HuH-7 (cell line): ENCODE measurements around the gene OR6C76.
"Not testable (repeated sequence)": the region's sequence is repeated elsewhere in the genome, so short reads cannot be mapped to it uniquely, and the experiment has no call there.

Experiments
- DNase-seq: peaks from one replicate; pipeline ENCODE4 v3.0.0; 2011; ENCODE audit warnings: low spot score

The OR6C76 gene

DNA sequence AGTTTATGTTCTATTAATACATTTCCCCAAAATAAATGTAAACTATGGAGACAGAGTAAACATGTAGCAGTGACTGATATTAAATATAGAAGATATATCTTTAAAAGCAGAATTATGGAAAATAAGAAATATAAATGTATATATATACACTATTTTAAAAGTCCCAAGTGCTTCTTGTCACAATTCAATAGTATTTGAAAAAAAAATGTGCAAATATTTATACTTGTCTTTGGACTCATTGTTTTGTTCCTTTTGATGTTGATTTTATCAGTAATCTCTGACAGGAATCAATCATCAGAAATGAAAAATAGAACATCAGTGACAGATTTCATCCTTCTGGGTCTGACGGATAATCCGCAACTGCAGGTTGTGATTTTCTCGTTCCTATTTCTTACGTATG, at the start of gene OR6C76:
TSS of gene OR6C76 (plus strand) at position 301 of the 400 bp plus-strand sequence. CDS start at position 301, 0 bp downstream.
- DNase-seq = no peak

DNA sequence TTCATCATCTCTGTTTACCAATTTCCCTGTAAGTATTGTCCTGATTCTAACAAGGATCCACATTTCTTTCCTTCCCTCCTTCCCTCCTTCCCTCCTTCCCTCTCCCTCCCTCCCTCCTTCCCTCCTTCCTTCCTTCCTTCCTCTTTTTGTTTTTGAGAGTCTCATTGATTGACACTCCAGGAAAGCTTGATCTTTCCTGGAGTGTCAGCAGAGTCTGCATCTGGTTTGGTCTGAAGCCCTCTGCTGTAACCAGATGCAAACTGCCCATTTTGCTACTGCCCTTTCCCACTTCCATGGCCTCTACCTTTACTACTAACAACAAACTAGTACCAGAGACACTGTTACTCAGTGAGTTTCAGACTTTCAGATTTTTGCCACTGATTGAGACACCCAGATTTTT, 40.2 kb upstream of the OR6C76 start:
- DNase-seq = no peak

DNA sequence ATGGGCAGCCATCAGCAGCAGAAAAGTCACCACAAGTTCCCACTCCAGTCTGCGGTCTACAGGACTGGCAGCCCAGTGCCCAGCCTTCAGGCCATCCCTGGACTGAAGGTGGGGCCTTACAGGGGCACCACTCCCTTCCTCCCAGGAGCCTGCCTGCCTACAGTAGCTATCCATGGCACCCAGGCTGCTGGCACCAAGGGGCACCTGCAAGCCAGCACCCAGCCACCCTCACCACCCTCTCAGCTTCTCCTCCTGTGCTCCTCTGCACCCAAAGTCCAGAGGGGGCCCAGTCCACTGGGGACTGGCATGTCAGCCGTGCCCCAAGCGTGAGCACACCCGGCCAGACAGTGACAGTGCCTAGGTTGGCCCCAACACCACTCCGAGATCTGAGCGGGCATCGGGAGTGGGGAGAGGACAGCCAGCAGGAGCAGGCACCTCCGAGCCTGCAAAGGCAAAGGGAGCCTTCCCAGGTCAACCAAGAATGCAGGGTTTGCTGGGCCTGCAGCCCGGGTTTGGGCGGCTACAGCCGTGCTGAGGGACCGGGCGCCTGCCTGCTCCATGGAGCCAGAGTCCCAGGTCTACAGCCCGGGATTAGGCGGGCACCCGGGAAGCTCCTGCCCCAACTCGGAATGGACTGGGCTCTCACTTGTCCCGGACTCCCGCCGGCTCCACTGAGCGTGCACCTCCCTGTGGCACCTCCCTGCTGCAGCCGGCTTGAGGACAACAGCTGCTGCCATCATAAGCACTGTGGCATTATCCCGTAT, 33.8 kb upstream of the OR6C76 start:
- DNase-seq = no peak

DNA sequence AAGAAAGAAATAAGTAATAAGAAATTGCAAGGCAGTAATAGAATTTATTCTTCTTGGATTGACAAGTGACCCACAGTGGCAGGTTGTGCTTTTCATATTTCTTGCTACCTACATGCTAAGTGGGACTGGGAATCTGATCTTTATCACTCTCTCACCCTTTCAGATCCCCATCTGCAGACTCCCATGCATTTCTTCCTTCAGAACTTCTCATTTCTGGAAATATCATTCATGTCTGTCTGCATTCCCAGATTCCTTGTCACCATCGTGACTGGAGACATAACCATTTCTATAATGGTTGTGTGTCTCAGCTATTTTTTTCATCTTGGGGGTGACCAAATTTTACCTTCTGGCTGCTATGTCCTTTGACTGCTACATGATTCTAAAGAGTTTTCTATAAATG, 29.7 kb upstream of the OR6C76 start:
- no peak for DNase-seq

DNA sequence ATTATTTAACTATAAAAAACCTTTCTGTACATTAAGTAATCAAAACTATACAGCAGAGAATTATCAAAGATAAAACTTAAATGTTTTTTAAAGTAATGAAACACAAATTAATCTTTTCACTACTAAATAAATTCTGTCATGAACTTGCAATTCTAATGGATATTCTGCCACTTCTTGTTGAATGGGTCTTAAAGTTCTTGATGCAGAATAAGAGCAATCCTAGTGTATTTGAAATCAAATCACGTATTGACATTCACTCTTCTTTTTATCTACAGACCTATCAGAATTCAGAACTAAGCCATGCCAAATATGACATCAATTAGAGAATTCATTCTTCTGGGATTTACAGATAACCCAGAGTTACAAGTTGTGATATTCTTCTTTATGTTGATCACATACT, 25.8 kb upstream of the OR6C76 start, which contains the start of gene OR6C65:
TSS of gene OR6C65 (plus strand) at position 301 of the 400 bp plus-strand sequence. CDS start at position 301, 0 bp downstream.
- no peak for DNase-seq

DNA sequence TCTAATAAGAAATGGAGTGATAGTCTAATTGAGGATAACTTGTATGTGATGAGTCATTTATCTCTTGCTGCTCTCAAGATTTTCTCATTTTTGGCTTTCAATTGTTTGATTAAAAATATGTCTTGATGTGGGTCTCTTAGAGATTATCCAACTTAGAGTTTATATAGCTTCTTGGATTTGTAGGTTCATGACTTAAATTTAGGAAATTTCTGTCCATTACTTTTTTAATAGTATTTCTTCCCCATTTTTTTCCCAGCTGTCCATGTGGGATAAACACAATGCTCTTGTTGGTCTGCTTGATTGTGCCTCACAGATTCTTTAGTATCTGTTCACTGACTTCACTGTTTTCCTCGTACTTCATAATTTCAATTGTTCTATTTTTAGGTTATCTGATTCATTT, 18.2 kb upstream of the OR6C76 start:
- no peak for DNase-seq

DNA sequence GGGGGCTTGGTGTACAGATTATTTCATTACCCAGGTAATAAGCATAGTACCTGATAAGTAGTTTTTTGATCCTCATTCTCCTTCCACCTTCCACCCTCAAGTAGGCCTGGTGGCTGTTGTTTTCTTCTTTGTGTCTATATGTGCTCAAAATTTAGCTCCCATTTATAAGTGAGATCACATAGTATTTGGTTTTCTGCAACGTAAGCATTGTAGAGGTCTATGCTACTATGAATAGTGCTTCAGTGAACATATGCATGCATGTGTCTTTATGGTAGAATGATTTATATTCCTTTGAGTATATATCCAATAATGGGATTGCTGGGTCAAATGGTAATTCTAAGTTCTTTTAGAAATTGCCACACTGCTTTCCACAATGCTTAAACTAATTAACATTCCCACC, 16.9 kb upstream of the OR6C76 start:
- not testable (repeated sequence) for DNase-seq

DNA sequence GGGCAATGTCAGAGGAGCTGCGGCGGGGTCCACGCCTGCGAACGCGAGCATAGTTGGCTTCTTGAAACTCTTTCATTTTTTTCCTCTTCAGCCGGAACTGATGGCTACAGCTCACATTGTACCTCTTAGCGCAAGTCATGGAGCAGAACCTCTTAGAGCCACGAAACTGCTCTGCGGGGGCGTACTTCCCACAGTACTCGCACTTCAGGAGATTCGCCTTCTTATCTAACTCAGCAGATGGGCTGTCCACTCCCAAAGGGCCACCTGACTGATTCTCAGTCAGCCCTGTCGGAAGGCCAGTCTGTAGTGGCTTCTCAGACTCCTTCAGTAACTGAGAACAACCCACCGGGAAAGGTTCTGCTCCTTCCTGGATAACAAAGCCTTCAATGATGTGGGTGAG, 13.9 kb upstream of the OR6C76 start:
- not testable (repeated sequence) for DNase-seq

DNA sequence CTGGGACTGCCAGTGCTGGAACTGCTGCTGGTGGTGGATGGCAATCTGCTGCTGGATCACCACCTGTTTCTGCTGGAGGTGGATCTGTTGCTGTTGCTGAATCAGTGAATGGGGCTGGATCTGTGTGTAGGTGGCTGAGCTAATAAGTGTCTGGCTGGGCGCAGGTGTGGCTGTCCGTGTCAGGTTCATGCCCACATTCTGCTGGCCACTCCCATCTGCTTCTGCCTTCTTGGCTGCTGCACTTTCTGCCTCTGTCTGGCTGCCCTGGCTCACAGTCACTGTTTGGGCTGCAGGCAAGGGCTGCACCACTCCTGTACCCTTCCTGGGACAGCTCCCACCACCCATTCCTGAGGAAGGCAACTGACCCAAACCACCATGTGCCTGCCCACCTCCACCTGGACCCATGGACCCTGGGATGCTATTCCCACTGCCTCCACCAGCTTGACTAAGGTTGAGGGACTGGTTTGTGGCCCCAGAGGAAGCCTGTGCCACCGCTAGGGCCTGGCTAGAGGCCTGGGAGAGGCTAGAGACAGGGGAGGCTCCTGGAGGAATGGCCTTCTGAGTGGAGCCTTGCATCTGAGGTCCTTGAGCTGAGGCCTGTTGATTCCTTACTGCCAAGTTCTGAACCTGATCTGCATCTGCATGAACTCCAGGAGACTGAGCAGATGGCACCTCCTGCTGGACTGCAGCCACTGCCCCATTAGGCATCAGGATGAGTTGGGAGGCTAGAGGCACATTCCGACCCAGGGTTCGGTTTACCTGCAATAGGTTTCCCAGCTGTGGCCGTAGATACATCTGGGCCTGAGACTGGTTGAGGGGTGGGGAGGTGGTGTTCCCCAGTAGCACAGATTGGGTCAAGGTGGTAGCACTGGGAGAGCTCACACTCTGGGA, 12.3 kb upstream of the OR6C76 start:
- DNase-seq = not testable (repeated sequence)

DNA sequence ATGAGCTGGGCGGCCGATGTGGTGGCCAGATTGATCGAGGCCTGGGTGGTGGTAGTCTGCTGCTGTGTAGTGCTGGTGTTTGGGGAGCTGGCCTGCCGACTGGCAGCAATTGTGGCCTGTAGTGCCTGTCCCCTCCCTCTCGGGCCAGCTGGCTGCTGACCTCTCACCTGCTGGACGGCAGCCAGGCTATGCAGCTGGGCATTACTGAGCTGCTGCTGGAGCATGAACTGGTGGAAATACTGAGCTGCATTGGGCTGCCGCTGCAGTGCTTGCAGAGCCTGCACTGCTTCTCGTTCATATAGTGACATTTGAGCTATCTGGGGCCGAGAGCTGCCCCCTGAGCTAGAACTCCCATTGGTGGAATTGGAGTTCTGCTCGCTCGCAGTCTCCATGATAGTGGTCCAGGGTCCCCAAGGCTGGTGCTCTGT, 11.6 kb upstream of the OR6C76 start:
- DNase-seq = not testable (repeated sequence)

DNA sequence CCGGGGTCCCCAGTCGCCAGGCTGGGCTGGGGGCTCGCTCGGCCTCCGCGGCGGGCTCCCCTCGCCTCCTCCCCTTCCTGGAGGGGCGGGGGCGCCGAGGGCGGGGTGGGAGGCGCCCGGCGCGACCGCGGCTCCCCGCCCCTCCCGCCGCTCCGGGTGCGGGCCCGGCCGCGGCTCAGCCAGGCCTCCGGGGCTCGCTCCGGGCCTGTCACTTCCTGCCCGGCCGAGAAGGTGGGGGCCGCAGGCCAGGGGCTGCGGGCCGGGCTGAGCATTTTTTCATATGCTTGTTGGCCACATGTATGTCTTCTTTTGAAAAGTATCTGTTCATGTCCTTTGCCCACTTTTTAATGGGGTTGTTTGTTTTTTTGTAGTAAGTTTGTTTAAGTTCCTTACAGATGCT, 11.2 kb upstream of the OR6C76 start:
- DNase-seq = not testable (repeated sequence)

DNA sequence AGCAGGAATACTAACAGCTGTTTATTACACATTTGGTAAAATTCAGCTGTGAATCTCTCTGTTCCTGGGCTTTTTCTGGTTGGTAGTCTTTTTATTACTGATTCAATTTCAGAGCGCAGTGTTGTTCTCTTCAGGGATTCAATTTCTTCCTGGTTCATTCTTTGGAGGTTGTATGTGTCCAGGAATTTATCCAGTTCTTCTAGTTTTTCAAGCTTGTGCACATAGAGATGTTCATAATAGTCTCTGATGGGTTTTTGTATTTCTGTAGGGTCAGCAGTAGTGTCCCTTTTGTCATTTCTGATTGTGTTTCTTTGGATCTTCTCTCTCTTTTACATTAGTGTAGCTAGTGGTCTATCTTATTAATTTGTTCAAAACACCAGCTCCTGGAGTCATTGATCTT, 9.1 kb upstream of the OR6C76 start:
- no peak for DNase-seq

DNA sequence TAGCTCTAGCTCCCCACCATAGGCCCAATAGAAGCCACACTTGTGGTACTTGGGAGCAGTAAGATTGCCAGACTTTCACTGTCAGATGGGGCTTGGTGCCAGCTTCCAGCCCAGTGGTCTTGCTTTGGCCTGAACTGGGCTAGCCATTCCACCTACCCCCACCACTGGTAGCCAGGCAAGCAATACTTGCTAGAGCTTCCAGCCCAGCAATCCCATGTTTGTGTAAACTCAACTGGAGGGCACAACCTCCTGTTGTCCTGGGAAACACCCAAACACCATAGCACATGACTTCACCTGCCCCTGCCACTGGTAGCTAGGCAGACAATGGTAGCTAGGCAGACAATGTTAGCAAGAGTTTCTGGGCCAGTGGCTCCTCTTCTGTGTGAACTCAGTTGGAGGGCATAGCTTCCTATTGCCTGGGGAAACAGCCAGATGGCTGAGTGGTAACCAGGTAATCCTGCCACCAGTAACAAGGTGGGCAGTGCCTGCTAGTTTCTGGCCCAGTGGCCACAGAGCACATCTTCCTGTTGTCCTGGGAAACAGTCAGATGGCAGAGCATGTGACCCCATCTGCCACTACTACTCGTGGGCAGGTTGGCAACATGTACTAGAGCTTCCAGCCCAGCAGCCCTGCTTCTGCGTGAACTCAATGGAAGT, 5.6 kb upstream of the OR6C76 start:
- no peak for DNase-seq

DNA sequence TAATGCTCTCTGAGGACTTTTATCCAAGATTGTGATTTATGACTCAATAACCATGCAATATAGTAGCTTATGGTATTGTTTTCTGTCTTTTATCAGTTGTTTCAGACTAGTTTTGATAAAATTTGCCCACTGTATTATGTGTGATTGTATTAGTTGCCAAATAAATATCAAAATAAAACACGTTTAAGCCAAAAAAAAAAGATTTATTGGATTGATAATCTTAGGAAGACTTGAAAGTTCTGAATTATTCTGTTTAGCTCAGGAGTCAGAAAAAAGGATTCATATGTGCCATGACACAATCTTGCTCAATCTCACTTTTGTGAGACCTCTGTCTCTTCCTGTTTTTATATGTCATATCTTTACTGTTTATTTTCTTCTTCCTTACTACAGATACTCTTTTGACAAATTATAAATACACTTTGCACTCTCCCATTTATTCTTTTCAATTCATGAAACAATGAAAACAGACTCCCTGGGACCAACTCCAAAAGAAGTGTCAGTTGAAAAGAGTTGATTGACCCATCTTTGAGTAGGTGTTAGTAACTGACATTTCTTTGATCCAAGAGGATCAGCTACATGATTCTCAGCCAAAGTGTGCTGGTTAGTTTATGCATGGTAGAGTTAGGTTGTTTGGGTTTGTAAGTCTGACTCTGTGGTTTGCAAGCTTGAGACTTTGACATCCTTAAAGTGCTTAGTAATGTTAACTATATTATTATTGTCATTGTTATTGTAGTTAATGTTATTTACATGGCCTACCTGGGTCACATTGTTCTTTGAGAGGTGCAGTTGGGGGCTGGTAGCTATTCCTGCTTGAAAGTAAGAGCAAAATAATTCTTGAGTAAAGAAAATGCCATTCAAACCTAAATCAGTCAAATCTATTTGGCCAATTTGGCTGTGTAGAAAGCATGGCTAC, 2.5 kb downstream of the OR6C76 start:
- DNase-seq = no peak

DNA sequence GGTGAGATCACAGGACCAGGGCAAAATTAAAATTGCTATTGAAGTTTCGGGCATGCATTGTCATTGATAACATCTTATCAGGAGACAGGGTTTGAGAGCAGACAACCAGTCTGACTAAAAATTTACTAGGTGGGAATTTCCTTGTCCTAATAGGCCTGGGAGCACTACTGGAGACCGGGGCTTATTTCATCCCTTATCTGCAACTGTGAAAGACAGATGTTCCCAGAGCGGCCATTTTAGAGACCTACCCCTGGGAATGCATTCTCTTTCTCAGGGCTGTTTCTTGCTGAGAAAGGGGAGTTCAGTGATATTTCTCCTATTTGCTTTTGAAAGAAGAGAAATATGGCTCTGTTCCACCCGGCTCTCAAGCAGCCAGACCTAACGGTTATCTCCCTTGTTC, 15.2 kb downstream of the OR6C76 start:
- DNase-seq = not testable (repeated sequence)

DNA sequence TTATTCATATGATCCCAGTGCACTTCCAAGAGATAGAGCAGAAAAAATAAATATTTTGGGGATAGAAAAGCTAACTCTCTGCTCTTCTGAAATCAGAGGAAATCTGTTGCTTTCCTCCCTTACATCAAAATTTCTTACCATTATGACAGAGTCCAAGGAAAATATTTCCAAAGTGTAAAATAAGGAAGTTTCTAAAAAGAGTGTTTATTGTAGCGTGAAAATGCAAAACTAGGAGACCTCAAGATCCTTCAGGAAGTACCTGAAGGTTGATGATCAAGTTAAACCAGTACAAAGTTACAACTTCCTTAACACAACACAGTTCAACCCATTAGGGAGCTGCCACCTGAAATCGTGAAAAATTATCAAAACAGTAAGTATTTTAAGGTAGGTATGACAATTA, 17.7 kb downstream of the OR6C76 start, which contains the start of gene OR6C2:
TSS of gene OR6C2 (plus strand) at position 301 of the 400 bp plus-strand sequence. CDS start 8,138 bp downstream, outside the sequence.
- DNase-seq = no peak

DNA sequence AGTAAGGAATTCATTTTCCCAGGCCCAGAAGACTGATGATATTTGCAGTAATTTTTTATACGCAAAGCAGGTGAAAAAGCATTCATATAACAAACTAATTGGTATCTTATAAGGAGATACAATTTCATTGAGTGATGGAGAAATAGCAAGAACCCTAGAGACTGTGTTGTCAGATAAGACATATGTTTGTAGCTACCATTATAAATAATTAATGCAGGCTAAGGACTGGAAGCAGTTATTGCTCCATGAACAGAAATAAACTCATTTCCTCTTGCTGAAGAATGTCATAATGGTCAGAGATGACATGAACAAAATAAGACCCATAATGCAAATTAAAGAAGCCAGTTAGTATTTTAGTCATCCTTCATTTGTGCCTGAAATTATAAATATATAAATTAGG, 19.3 kb downstream of the OR6C76 start:
- no peak for DNase-seq

DNA sequence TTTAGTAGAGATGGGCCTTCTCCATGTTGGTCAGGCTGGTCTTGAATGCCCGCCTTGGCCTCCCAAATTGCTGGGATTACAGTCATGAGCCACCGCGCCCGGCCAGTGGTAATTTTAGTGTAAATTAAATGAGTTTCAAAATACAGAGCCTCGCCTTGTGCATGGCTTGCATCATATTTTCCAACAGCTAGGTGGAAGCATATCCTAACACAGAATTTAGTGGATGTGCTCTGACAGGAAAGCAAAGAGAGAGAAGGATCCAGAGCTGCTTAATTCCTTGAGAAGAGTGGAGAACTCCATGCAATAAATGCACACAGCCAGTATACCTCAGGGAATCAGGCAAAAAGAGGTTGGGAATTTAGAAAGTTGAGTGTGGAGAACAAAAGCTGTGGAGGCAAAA, 20.3 kb downstream of the OR6C76 start:
- DNase-seq = no peak

DNA sequence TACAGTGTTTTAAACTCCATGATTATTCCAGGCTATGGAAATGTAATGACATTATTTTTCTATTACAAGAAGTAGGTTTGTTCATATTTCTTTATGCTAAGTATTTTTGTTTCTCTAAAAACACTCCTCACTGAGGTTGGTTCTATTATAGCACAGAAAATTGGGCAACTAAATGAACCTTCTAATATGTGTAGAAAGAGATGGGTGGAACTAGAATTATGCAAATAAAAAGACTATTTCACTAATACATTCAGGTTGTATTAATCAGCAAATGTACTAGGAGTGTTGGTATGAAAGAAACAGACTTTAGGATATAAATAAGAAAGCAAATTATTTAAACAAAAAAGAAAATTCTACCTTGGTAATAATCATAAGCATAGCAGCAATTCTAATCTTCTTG, 22.8 kb downstream of the OR6C76 start:
- DNase-seq = no peak

DNA sequence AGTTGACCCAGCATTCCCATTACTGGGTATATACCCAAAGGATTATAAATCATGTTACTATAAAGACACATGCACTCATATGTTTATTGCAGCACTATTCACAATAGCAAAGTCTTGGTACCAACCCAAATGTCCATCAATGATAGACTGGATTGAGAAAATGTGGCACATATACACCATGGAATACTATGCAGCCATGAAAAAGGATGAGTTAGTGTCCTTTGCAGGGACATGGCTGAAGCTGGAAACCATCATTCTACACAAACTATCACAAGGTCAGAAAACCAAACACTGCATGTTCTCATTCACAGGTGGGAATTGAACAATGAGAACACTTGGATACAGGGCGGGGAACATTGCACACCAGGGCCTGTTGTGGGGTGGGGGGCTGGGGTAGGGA, 38.9 kb downstream of the OR6C76 start:
- DNase-seq = not testable (repeated sequence)

DNA sequence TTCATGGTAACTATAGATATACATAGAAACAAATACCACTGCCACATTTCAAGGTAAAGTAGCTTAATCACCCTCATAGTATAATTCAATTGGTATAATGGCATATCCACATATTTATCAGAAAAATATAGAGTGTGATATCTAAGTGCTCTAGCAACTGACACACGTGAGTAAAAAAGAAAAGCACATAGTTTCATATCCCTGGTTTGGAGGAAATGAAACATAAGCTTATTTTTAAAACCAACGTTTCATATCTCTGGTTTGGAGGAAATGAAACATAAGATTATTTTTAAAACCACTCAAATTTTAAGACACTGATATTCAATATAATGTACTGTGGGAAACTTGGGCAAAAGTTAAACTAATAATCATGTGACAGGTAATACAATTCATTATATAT, 41.8 kb downstream of the OR6C76 start:
- no peak for DNase-seq
